ENCODE results near the gene ZFR2. TPM values are rescaled to one million over a fixed set of nuclear protein-coding genes. Genes with fewer than 3 reads are reported as not detected.

ZFR2 gene
- total and polyA plus RNA-seq, 2 of the 8 experiments (the other 6 are each of a cell fraction or from before 2014, with no cell fraction given) = 14.5 to 28.4 TPM

DNA sequence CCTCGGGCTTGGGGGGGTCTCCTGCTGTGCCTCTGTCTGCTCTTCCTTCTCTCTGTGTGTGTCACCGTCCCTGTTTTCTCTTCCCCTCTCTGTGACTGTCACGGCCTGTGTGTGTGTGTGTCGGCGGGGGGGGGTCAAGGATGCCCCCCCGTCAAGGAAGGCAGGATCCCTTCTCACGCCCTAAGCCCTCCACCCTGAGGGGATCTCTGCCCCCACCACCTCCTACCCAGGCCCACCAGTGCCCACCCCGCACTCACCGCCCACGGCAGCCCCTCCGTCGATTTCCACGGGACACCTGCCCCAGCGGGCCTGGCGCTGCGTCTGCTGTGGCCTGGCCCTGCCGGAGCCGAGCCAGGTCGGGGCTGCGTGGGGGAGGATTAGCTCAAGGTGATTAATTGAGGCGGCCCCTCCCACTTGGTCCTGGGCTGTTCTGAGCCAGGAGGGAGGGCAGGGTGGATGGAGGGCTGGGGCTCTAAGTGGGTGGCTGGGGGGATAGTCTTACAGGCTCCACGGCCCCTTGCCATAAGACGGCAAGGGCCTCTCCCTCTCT lies 96.9 kb downstream of the ZFR2 start, which contains the start of gene RAX2:
Gene RAX2 (minus strand): TSS at position 323 of the 550 bp plus-strand sequence. CDS start 486 bp downstream, outside the sequence.
- Histone ChIP-seq H3K36me3 (ENCODE audit: control insufficient read depth in 2 of 4, insufficient read depth in 4 of 4, low read length in 3 of 4) (peaks cover 0 to 5% (median 1%) of the 10 kb centered on the region in 4 experiments; a peak in 5 of 8 replicates), H3K4me2 (ENCODE audit: insufficient read depth in 1 of 2, low read depth in 2 of 2, low read length in 2 of 2) (peak within 1 kb of the TSS in 1 of 2 experiments; percentile 3; a peak in 2 of 4 replicates), H4K5ac (ENCODE audit: insufficient read length, low read depth, low read length) (no peak within 1 kb of the TSS), H3K9me3 (ENCODE audit: insufficient read depth in 2 of 2, low read depth in 1 of 2, low read length in 1 of 2) (no peaks in the 10 kb centered on the region), H3K14ac (ENCODE audit: insufficient read length) (no peak within 1 kb of the TSS), H2BK15ac (ENCODE audit: low read length) (no peak within 1 kb of the TSS), H3K4me1 (replicated peaks in 1 of 4; ENCODE audit: control insufficient read depth in 3 of 4, insufficient read depth in 4 of 4, low read length in 3 of 4) (peaks cover 0 to 7% (median 2%) of the 10 kb centered on the region in 4 experiments; a peak in 2 of 7 replicates), H2AK5ac (ENCODE audit: low read depth, low read length) (no peak within 1 kb of the TSS), H2BK5ac (ENCODE audit: low read depth, low read length) (peak within 1 kb of the TSS; percentile 26; the same call in 1 of the 2 replicates), H3K4ac (replicated peaks; ENCODE audit: insufficient read length, low read depth, low read length) (no peak within 1 kb of the TSS), H3K56ac (replicated peaks; ENCODE audit: insufficient read length, low read depth, low read length) (no peak within 1 kb of the TSS), H2BK20ac (ENCODE audit: low read length) (no peak within 1 kb of the TSS), H3K27ac (ENCODE audit: low read depth, low read length) (no peak within 1 kb of the TSS), H4K91ac (replicated peaks; ENCODE audit: insufficient read length, low read length) (peak within 1 kb of the TSS; percentile 74), H2AFZ (ENCODE audit: low read length) (no peak within 1 kb of the TSS), H2BK120ac (replicated peaks; ENCODE audit: low read depth, low read length) (no peak within 1 kb of the TSS), H2BK12ac (ENCODE audit: low read depth, low read length) (peak within 1 kb of the TSS; percentile 55; the same call in 1 of the 2 replicates), H3K79me1 (ENCODE audit: low read depth, low read length) (0 out of 2 replicates have a peak, but pooled peaks cover under 1% of the 10 kb centered on the region), H3K23ac (ENCODE audit: insufficient read length) (no peak within 1 kb of the TSS), H3K9ac (replicated peaks in 1 of 4; ENCODE audit: extremely low read depth in 1 of 4, low read depth in 3 of 4, low read length in 3 of 4) (no peak within 1 kb of the TSS), H3K4me3 (ENCODE audit: extremely low read depth in 1 of 4, insufficient read depth in 2 of 4, low read depth in 3 of 4, low read length in 4 of 4) (no peak within 1 kb of the TSS), H4K8ac (ENCODE audit: extremely low read depth, insufficient read depth, low read length) (peak within 1 kb of the TSS; percentile 65; the same call in 1 of the 2 replicates), H3K18ac (ENCODE audit: extremely low read depth, low read length) (no peak within 1 kb of the TSS; the same call in 1 of the 2 replicates), H3K27me3 (replicated peaks in 1 of 4; ENCODE audit: control insufficient read depth in 3 of 4, extremely low read depth in 1 of 4, insufficient read depth in 3 of 4, low read length in 3 of 4) (no peaks in the 10 kb centered on the region), H3K23me2 (ENCODE audit: low read depth, low read length) (peaks cover 6% of the 10 kb centered on the region; the same call in 1 of the 2 replicates), H4K20me1 (replicated peaks in 1 of 2; ENCODE audit: control insufficient read depth in 1 of 2, insufficient read depth in 2 of 2, low read length in 2 of 2) (peaks cover 0 to 5% of the 10 kb centered on the region in 2 experiments), H3K79me2 (ENCODE audit: control insufficient read depth in 1 of 2, insufficient read depth in 2 of 2, low read length in 2 of 2) (no peaks in the 10 kb centered on the region)
- 82% methylated on average over 18 of the region's 23 CpGs; no CpG with 5 or more reads in 1 of the 2 experiments for WGBS, 2 experiments (ENCODE audit: extremely low coverage in 1 of 2, insufficient coverage in 1 of 2, insufficient read length in 1 of 2, insufficient replicate concordance in 2 of 2, low coverage in 1 of 2, low lambda C conversion rate in 2 of 2, missing lambda C conversion rate in 1 of 2)
- DNase-seq (ENCODE audit: low read depth in 1 of 2, low spot score in 2 of 2) (no peak), FAIRE-seq (no peak)
- CTCF ChIA-PET (ENCODE audit: partially characterized antibody) = interaction anchor here (3.3 kb wide), 1 partner anchor 12 kb away, joined by 17 read pairs; no protein-coding TSS in a partner anchor
- POLR2A ChIA-PET (ENCODE audit: partially characterized antibody) = interaction anchor here (1.3 to 3.8 kb wide), 3 partner anchors 9 to 216 kb away, joined by 3 to 23 read pairs (median 3); partner anchors contain the start of gene MRPL54
- TF ChIP-seq, protein P1, sequence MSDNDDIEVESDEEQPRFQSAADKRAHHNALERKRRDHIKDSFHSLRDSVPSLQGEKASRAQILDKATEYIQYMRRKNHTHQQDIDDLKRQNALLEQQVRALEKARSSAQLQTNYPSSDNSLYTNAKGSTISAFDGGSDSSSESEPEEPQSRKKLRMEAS (IDR thresholded peaks at IDR 0.05) = no peak
- TF ChIP-seq ASH2L (IDR thresholded peaks at IDR 0.05; ENCODE audit: low read length) = no peak
- TF ChIP-seq RNF2 (IDR thresholded peaks at IDR 0.05; ENCODE audit: borderline replicate concordance, low read depth, low read length, missing control alignments, poor library complexity, severe bottlenecking) = no peak
- TF ChIP-seq CHD1 (IDR thresholded peaks at IDR 0.05; ENCODE audit: low read depth, low read length) = no peak
- no peak for TF ChIP-seq CREB1 (IDR thresholded peaks at IDR 0.05)
- no peak for TF ChIP-seq EZH2 (IDR thresholded peaks at IDR 0.05; ENCODE audit: low read depth, low read length, severe bottlenecking)
- no peak for TF ChIP-seq JUN (IDR thresholded peaks at IDR 0.05; ENCODE audit: low read depth, low read length)
- no peak for TF ChIP-seq ZNF274 (IDR thresholded peaks at IDR 0.05; ENCODE audit: borderline replicate concordance, extremely low read depth, low read length)
- no peak for TF ChIP-seq TBP (IDR thresholded peaks at IDR 0.05; ENCODE audit: low read depth, low read length)
- no peak for TF ChIP-seq HDAC2 (IDR thresholded peaks at IDR 0.05; ENCODE audit: borderline replicate concordance in 1 of 2, low read depth in 2 of 2, low read length in 2 of 2)
- TF ChIP-seq CBX5 (IDR thresholded peaks at IDR 0.05; ENCODE audit: low read depth, low read length) = no peak
- no peak for TF ChIP-seq KDM4A (IDR thresholded peaks at IDR 0.05; ENCODE audit: low read depth, low read length, severe bottlenecking)

Measured in H1 (cell line).